Activated CD4-positive, alpha-beta T cell treated with anti-CD3 and anti-CD28 coated beads for 24 hours (primary cell): ENCODE measurements around the gene NECTIN1.

Experiments used
- DNase-seq, 2 donors: peaks; one replicate each; pipeline ENCODE4 v3.0.0-alpha.2; 2020; ENCODE audit warnings: low read depth in 2 of 2

Gene NECTIN1

DNA sequence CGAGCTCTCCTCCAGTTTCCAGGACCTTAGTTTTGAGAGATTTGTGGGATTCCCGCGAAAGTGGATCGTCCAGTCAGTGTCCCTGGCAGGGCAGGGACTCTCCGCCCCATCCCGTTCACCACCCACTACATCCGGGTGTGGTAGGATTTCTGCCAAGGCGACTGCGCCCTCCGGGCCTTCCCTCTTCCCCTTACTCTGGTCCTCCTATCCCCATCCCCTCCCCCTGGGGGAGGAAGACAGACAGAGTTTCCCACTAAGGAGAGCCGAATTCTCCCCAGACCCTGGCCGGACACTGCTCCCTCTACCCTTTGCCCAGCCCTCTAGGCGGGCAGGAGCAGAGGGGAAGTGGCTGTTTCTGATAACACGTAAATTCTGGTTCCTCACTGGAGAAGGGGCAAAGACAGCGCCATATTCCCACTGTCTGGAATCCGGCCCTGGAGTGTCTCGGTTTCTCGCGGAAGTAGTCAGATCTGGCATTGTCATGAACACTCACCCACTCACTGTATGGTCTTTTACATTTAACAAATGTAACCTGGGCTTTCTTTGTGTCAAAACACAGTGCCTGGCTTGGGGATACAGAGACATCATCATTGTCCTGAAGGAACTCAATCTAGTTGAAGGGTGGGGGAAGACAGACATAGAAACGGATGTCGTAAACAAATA, 1.1 kb upstream of the NECTIN1 start:
- DNase-seq: no peak

- DNase-seq: no peak
These were observed 554 bp upstream of the NECTIN1 start for GRCh38 chr11:119729581-119729927.

- DNase-seq: no peak
These were observed 781 bp downstream of the NECTIN1 start for GRCh38 chr11:119728211-119728626.

- DNase-seq: no peak
These were observed 1.4 kb downstream of the NECTIN1 start for GRCh38 chr11:119727523-119728151.

GRCh38 chr11:119726585-119727522, 2.1 kb downstream of the NECTIN1 start:
- no peak for DNase-seq

DNA sequence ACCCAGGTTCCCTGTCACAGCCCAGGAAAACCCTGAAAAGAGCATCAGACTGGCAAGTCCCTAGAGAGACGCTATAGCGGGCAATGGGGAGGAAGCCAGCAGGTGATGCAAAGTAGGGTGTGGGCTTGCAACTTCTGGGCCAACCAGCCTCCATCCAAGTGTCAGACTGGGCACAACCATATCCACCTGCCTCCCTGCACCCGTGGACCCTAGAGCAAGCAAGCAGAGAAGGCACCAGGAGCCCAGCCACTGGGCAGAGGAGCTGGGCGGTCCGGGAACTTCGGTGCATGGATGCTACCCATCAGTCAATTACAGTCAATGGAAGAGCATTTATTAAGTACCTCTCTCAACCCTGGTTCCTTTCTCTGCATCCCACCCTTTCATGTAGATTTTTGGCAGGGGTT, 2.8 kb downstream of the NECTIN1 start:
- no peak for DNase-seq

- DNase-seq: no peak
These were observed 4.0 kb downstream of the NECTIN1 start for GRCh38 chr11:119724956-119725355.

- no peak for DNase-seq
These were observed 5.1 kb downstream of the NECTIN1 start for GRCh38 chr11:119723952-119724325.

DNA sequence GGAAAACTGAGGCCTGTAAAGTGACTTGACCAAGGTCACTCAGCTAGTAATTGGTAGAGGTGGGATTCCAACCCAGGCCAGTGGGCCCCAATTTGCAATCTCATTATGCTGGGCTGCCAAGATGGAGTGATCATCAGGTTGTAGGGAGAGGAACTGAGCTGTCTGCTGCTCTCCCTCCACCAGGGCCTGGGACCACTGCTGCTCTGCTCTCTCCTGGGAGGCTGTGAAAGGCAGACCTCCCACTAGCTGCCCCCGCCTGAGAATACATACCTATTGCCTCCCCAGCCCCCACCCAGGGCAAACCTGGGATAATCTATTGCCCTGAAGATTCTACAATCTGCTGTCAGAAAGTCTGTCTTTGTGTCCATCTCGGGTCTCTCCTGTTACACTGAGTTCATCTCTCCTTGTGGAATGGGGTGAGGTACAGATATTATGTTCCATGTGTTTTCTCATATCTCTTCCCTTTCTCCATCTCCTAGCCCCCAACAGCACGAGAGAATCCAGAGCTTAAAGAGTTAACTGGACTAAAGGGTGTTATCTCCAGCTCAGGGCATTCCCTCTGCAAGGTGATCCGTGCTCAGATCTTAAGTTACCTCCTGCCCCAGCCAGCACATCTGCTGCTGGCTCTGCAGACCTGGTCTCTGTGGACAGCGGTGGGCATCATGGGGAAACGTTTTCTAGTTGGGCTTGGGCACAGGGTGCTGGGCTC, 5.6 kb downstream of the NECTIN1 start:
- no peak for DNase-seq

- no peak for DNase-seq
These were observed 6.7 kb downstream of the NECTIN1 start for GRCh38 chr11:119722281-119722794.

DNA sequence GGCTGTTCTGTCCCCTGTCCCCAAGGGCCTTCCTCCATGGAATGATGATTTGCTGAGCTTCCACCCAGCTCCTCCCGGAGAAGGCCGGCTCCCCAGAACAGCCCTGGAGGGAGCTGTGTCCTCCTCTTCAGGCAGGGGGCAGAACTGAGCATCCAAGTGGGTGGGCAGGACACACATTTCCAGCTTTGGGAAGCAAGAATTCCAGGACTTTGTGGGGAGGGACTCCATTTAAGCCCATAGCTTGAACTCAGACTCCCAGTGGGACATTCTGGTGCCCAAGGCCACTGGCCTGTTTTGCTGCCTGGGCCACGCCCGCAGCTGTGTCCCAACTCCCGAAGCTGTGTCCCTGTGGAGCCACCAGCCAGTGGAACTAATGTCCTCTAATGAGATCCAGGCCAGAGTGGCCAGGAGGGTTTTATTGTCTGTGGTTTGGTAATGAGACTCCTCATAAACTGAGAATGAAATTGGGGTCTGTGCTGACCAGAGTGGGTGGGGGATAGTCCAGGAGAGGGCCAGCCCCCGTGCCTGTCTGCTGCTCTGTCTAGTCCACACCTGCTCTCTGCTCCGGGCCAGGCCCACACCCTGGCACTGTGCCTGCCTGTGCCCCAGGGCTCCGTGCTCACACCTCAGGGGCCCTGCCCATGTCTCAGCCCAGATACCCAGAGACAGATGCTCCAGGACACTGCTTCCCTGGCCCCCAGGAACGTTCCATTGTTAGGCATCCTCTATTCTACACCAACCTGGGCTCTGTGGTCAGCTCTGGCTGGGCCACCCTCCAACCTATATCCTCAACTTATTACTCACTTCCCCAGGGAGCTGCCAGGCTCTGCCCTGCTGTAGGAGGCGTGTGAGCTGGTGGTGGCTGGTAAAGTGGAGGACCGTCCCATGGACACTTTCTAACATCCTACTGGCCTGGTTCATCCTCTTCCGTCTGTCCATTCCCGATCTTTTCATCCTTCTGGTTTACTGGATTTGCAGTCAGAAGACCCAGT, 7.6 kb downstream of the NECTIN1 start:
- no peak for DNase-seq

DNA sequence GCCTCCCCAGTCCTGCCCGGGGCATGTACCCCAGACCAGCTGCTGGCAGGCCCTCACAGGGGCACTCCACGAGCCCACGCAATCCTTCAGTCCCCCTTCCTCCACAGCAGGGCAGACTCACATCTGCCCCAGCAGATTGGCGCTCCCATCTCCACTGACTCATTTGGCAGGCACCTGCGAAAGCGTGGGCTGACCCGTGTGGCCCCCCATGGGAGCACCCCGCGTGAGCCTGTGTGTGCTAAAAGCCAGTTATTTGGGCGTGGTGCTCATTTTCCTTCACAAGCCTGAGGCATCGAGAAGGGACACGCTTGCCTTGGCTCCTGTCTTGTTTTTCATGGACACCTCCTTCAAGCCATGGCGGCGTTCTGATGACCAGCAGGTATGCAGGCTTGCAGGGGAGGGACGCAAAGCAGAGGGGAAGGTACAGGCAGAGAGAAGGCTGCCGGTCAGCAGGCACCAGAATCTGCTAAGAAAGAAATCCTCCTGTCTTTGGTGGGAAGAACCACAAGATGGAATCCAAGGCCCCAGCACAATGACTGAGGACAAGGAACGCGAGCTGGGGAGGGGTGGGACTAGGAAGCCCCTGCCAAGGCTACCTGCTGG, 8.6 kb downstream of the NECTIN1 start:
- no peak for DNase-seq

DNA sequence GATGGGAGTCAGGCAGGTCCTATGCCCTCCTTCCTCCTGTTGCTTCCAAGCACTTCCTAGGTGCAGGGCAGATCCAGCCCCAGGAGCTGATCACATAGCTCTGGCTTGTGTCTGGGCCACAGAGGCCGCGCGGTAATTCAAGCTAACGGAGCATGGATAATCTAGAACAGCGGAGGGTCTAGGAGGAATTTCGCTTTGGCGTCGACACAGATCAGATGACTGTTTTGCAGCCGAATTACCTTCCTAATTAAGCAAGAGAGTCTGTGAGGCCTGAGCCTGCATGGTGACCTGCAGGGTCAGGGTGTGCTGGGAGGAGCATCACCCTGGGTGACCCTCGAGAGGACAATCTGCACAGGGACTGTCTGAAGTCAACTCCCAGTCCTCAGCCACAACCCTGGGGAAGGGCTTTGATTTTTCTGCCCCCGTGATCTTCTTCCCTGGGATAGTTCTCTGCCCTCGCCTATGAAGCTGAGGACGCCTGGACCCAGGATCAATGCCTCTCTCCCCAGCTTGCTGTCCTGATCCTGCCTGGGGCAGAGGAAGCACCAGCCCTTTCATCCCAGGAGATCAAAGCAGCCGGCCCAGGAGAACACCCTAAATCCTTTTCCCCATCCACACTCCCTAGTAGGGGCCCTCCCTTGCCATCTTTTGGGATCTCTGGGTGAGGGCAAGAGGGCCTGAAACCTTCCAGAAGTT, 11.0 kb downstream of the NECTIN1 start:
- DNase-seq: no peak

GRCh38 chr11:119716582-119717498, 12.2 kb downstream of the NECTIN1 start:
- DNase-seq: no peak

DNA sequence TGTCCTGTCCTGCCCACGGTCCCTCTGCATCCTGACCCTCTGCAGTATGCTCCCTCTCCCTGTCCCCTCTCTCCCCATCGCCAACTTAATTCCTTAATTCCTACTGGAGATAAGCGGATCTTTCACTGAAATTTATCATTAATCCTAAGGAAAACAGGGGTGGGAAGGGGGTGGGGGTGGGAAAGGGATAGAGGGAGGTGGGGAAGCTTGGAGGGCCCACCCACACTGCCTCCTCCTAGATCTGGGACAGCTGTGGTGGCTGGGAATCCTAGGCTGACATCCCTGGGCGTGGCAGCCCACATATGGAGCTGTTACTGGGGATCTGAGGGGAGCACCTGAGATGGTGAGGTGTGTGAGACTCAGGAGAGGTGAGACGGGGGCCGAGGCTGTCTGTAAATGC, 14.4 kb downstream of the NECTIN1 start:
- DNase-seq: no peak

DNA sequence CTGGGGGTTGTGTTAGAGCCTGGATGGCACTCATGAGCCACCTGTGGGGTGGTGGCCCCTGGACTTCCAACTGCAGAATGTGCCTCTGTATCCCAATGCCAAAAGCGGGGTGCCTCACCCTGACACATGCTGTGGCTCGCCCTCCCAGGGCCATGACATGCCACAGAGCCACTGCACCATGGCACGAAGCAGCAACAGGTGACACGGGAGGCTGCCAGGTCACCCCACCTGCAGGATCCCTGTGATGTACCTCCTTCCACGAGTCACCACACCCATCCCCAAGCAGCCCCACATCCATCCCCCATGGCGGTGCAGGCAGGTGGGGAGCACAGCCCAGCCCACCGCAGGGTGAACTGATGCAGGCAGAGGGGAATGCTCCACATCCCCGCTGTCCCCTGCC, 14.8 kb downstream of the NECTIN1 start:
- no peak for DNase-seq

GRCh38 chr11:119713359-119714040, 15.5 kb downstream of the NECTIN1 start:
- DNase-seq: no peak
